SK-N-SH treated with all-trans-retinoic acid at 6 μM for 48 hours (cell line): ENCODE data around the gene TLCD2.

Experiments
- ARNTL ChIP-seq: fragments of 450-650 bp; formaldehyde crosslinking; IDR thresholded peaks from 2 replicates; pipeline ENCODE4 v1.5.0; 2020; ENCODE audit warnings: low read depth, mild to moderate bottlenecking, moderate library complexity, borderline replicate concordance
- BACH2 ChIP-seq: fragments of 250-450 bp; sonication (Bioruptor Pico); IDR thresholded peaks from 2 replicates; pipeline ENCODE4 v1.9.0; 2021; ENCODE audit warnings: mild to moderate bottlenecking, borderline replicate concordance
- CSDC2 ChIP-seq: fragments of 250-450 bp; sonication (Bioruptor Pico); IDR thresholded peaks from 2 replicates; pipeline ENCODE4 v1.5.0; 2020; ENCODE audit warnings: mild to moderate bottlenecking, moderate library complexity
- ESRRG ChIP-seq: fragments of 250-450 bp; sonication (Bioruptor Pico); IDR thresholded peaks from 2 replicates; pipeline ENCODE4 v1.6.1; 2021; ENCODE audit warnings: mild to moderate bottlenecking
- GLIS3 ChIP-seq: fragments of 250-450 bp; sonication (Bioruptor Pico); IDR thresholded peaks from 2 replicates; pipeline ENCODE4 v1.5.0; 2020; ENCODE audit warnings: mild to moderate bottlenecking, moderate library complexity
- ZFP3 ChIP-seq: fragments of 250-450 bp; sonication (Bioruptor Pico); IDR thresholded peaks from 2 replicates; pipeline ENCODE4 v1.5.0; 2020; ENCODE audit warnings: mild to moderate bottlenecking, moderate library complexity
- ZFP30 ChIP-seq: fragments of 450-650 bp; formaldehyde crosslinking; IDR thresholded peaks from 2 replicates; pipeline ENCODE4 v1.5.0; 2022; ENCODE audit warnings: mild to moderate bottlenecking, moderate library complexity
- ZNF70 ChIP-seq: fragments of 450-650 bp; formaldehyde crosslinking; IDR thresholded peaks from 2 replicates; pipeline ENCODE4 v1.5.0; 2020; ENCODE audit warnings: mild to moderate bottlenecking, moderate library complexity
- TF ChIP-seq, protein P1 (sequence below): fragments of 250-450 bp; sonication (Bioruptor Pico); IDR thresholded peaks from 2 replicates; pipeline ENCODE4 v1.8.0; 2020; ENCODE audit warnings: mild to moderate bottlenecking, moderate library complexity, borderline replicate concordance

- TF ChIP-seq, protein P1, sequence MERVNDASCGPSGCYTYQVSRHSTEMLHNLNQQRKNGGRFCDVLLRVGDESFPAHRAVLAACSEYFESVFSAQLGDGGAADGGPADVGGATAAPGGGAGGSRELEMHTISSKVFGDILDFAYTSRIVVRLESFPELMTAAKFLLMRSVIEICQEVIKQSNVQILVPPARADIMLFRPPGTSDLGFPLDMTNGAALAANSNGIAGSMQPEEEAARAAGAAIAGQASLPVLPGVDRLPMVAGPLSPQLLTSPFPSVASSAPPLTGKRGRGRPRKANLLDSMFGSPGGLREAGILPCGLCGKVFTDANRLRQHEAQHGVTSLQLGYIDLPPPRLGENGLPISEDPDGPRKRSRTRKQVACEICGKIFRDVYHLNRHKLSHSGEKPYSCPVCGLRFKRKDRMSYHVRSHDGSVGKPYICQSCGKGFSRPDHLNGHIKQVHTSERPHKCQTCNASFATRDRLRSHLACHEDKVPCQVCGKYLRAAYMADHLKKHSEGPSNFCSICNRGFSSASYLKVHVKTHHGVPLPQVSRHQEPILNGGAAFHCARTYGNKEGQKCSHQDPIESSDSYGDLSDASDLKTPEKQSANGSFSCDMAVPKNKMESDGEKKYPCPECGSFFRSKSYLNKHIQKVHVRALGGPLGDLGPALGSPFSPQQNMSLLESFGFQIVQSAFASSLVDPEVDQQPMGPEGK (CRISPR knock-in tag) = no peak
- no peak for TF ChIP-seq ZFP3 (CRISPR knock-in tag)
- TF ChIP-seq ZFP30 (CRISPR knock-in tag) = no peak
- TF ChIP-seq ESRRG (CRISPR knock-in tag) = no peak
- no peak for TF ChIP-seq ARNTL
- TF ChIP-seq ZNF70 (CRISPR knock-in tag) = no peak
- TF ChIP-seq BACH2 (CRISPR knock-in tag) = no peak
- no peak for TF ChIP-seq GLIS3 (CRISPR knock-in tag)
- TF ChIP-seq CSDC2 (CRISPR knock-in tag) = no peak
Measured at GRCh38 chr17:1707107-1707506, 3.1 kb downstream of the TLCD2 start.
